Transverse colon (tissue), 4 donors: Measurements from ENCODE around the gene HYAL3.

Source experiments
- CTCF ChIP-seq, 5 experiments: fragments of 200-600 bp in 3 of 5; fragments of 450-650 bp in 2 of 5; sonication (generic) in 3 of 5; IDR thresholded peaks; 1 replicate in 2 of 5; 2 replicates in 3 of 5; pipeline ENCODE4 v1.5.1; 2016 to 2017; ENCODE audit warnings: antibody characterized with exemption in 5 of 5, inconsistent platforms in 3 of 5, mild to moderate bottlenecking in 2 of 5, moderate library complexity in 1 of 5
- EP300 ChIP-seq: sonication (generic); formaldehyde crosslinking; IDR thresholded peaks from one replicate; pipeline ENCODE4 v1.6.1; 2017; ENCODE audit warnings: antibody characterized with exemption, low read depth
- POLR2A ChIP-seq: fragments of 450-650 bp; IDR thresholded peaks from one replicate; pipeline ENCODE4 v1.6.1; 2016; ENCODE audit warnings: antibody characterized with exemption, mild to moderate bottlenecking, moderate library complexity
- POLR2AphosphoS5 ChIP-seq, 3 donors: sonication (generic); formaldehyde crosslinking; IDR thresholded peaks; one replicate each; pipeline ENCODE4 v1.6.1; 2016; ENCODE audit warnings: antibody characterized with exemption in 3 of 3

GRCh38 chr3:50242851-50243542 is 56.2 kb downstream of the HYAL3 start:
- TF ChIP-seq CTCF (IDR thresholded peaks at IDR 0.05) (no peak), POLR2A (no peak), POLR2AphosphoS5 (IDR thresholded peaks at IDR 0.05) (no peak), EP300 (no peak)
